HG02852 (cell line): ENCODE results near the gene FAM131B.
"Not testable (repeated sequence)": the region's sequence is repeated elsewhere in the genome, so short reads cannot be mapped to it uniquely, and the experiment has no call there.

ENCODE experiments used
- ATAC-seq: cut with Tn5 transposase; IDR thresholded peaks from one replicate; pipeline ENCODE4 v1.9.1; 2021; ENCODE audit warnings: mild to moderate bottlenecking, moderate library complexity; ENCODE audit not compliant: unreplicated experiment

Gene FAM131B

GRCh38 chr7:143362131-143363015 is at the start of gene FAM131B:
TSS of gene FAM131B (minus strand) at chr7:143362713. CDS start at chr7:143362603, 110 bp downstream.
- no peak for ATAC-seq

GRCh38 chr7:143411976-143412708 is 49.6 kb upstream of the FAM131B start:
- ATAC-seq: no peak

GRCh38 chr7:143410521-143411004 is 48.0 kb upstream of the FAM131B start:
- no peak for ATAC-seq

DNA sequence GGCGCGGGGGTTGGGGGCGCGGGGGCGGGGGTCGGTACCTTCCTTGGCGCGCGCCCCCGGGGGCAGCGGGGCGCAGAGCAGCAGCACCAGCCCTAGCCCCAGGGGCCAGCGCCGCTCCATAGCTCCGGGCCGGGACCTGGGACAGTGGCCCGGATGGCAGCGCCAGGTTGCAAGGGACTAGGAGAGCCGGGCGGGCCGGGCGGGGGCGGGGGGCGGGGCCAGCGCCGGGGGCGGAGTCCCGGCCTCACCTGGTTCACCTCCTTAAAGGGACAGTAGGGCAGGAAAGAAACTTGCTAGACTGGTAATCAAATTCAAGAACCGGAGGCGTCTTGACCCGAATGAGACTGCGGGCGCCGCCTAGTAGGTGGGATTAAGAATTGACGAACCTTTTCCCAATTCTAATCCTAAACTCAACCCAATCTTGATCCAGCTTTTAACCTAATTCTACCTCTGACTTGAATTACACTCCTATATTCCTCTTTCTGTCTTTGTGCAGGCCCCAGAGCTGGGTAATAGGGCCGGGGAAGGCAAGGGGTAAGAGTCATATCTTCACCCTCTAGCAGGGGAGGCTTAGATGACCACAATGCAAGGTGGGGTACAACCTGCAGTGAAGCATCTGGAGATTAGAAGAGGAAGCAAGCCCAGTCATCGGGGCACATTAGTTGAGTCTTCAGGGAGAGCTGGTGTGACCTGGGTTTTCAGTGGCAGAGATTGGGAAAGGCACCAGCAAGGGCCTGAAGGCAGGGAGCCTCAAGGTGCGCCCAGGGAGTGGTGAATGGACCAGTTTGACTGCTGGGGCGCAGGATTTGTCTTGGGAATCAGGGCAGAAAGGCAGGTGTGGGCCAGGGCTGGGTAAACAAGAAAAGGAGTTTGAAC is 46.4 kb upstream of the FAM131B start, which contains the start of gene EPHA1:
EPHA1 (minus strand) TSS at position 171 of the 876 bp plus-strand sequence; CDS start at position 120, 51 bp downstream.
- ATAC-seq: no peak

- no peak for ATAC-seq
These were observed 45.8 kb upstream of the FAM131B start for GRCh38 chr7:143408252-143408685.

DNA sequence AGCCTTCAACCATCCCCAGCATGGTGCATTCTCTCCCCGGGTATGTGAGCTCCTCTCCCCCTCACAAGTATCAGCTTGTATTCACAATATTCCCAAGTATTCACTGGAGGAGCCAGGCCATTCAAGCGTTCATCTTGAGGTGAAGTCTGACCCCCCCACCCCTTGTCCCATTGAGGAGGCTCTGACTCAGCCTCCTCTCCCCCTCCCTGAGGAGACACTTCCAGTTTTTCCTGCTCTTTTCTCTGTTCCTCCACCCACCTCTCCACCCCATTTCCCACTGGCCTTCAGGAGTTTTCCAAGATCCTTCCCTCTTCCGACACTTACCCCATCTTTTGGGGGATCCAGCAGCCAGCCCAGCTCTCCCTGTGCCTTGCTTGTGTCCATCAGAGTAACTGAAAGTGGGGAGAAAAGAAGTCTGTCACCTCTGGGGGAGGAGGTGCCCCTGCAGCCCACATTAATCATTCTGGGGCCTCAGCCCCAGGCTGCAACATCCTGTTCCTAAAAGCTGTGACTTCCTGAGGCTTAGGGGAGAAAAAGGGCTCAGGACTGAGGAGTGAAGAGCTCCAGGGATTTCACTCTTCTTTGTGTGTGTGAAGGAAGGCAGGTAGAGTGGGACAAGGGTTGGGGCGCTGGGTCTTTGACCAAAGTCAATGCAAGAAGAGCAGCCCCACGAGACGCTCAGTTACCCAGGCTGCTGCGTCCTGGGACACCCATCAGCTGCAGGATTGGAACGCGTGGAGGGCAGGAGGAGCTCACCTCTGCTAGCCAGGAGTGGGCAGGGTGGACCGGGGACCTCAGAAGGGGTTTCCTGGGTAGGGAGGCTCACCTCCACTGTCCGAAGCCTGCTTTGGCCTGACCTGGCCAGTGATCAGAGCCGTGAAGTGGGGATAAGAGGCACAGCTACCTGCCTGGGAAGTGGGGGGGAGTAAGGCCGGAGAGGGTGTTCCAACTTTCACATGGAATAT is 45.1 kb upstream of the FAM131B start:
- no peak for ATAC-seq

- no peak for ATAC-seq
These were observed 43.5 kb upstream of the FAM131B start for GRCh38 chr7:143406002-143406357.

DNA sequence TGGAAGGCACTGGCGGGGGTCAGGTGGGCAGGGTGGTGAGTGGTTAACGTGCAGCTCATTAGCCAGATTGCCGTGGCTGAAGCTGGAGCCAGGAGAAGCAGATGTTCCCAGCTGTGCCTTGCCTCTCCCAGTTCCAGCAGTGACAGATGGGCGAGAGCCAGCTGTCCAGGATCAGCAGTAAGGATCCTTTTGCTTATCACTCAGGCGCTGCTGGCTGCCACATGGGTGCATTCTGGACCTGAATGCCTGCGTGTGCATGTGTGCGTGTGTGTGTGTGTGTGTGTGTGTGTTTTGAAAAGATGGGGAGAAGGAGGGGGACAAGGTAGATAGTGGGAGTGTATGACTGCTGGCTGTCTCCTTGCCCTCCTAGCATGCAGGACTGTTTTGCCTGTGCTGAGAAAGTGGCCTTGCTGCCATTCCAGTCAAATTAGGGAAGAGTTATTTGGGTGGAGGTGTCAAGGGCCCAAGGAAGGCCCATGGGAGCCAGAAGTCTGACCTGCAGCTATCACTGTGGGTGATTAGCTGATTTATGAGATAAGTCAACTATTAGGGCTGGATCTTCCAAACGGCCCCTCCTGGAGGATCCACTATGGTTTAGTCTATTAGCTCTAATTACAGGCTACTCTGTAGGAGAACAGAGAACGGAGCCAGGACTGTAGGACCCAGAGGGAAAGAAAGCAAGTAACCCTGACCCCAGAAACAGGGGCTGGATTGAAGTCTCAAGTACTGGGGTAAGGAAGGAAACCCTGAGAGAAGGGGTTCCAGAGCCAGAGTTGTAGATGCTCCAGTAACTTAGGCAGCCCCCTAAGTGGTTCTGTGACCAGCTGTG is 42.9 kb upstream of the FAM131B start:
- ATAC-seq: no peak

GRCh38 chr7:143402233-143402632 is 39.7 kb upstream of the FAM131B start:
- ATAC-seq: not testable (repeated sequence)

DNA sequence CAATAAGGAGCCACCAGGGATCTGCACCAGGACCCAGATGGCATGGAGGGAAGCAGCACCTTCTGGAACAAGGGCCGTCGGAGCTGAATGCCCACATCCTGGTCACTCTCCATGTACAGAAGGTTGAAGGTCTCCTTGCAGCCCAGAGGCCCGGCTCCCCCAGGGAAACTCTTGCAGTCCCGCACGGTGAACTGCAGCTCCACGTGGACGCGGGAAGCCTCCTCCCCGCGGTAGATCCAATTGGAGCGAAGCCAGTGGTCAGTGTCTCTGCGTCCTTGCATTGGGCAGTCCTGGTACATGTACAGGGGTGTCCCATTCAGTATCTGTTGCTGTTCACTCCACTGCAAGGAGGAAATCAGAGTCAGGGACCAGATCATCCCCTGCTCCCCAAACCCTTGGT is 38.8 kb upstream of the FAM131B start:
- ATAC-seq: no peak

DNA sequence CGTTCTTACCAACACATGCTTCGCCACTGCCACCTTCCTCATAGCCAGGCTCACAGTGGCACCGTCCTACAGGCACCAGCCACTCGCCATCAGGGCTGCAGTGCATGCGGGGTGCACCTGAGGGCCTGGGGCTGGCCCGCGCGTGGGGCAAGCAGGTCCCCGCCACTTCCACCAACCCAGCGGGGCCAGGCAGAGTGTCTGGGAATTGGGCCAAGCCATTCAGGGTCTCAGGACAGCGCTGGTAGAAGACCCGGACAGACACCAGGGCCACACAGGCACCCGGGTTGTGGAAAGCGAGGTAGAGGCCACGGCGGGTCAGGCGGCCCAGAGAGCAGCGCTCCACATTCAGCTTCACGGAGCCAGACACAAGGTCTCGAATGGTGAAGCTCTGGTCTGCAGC is 37.1 kb upstream of the FAM131B start:
- no peak for ATAC-seq

DNA sequence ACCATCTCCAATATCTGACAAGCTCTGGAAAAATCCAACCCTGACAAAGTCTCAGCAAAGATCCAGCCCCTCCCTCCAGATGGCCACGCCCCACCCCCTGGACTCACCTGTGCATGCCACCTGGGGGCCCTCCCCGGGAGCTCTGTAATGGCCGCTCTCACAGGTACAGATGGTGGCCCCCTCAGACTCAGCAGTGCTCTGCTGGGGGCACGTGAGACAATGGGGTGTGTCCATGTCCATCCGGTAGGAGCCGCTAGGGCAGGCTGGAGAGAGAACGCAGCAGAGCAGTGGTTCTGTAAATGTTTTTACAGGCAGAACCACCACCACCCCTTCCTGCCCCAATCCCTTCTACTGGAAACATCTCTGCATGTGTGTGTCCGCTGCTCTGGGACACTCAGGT is 36.6 kb upstream of the FAM131B start:
- ATAC-seq: no peak

- ATAC-seq: no peak
These were observed 36.1 kb upstream of the FAM131B start for GRCh38 chr7:143398616-143399015.

DNA sequence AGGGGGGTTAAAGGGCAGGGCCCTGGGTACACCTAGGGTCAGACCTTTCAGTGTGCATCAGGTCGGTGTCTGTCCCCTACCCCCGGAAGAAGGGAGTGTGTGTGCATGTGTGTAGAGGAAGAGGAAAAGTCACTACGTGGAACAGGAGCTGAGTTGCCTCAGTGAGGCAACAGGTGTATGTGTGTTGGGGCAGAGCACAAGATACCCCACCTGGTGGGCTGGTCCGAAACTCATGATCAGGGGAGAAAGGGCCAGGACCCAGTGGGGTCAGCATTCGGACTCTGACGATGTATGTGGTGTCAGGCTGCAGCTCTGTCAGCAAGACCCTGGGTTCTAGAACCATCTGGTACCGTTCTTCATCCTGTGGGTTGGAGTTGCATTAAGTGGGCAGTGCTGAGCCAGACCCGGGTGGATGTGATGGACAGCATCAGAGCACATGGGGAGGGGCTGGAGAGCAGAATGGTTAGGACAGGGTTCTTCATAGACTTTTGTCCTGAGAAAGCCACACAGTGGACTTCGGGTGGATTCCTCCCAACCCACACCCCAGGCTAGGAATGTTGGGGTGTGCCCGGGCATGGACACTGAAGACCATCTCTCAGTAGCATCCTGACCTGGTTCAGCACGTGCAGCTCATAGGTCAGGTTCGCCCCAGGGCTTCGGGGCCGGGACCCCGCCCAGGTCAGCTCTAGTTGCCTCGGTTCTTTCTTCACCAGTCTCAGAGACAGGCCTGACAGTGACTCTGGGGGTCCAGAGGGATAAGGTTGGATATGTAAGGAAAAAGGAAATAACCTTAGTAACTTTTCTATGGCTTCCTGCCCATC is 35.4 kb upstream of the FAM131B start:
- ATAC-seq: no peak

GRCh38 chr7:143396625-143397556 is 34.4 kb upstream of the FAM131B start:
- ATAC-seq: no peak

- ATAC-seq: no peak
These were observed 33.7 kb upstream of the FAM131B start for GRCh38 chr7:143396182-143396581.
